Adipocyte (in vitro differentiated cells): ENCODE data around the gene VGF.

ENCODE experiments used
- DNase-seq: peaks from one replicate; pipeline ENCODE4 v3.0.0-alpha.2; 2015; ENCODE audit warnings: low read depth
- H3K27me3 ChIP-seq: replicated peaks from 2 replicates; pipeline ENCODE4 v1.7.0; 2013; ENCODE audit warnings: mild to moderate bottlenecking, low read length, moderate library complexity; ENCODE audit not compliant: control insufficient read depth, insufficient read depth
- H3K36me3 ChIP-seq: 2 replicates; pipeline ENCODE4 v1.7.0; 2013; ENCODE audit warnings: low read length, mild to moderate bottlenecking, moderate library complexity; ENCODE audit not compliant: control insufficient read depth, insufficient read depth, severe bottlenecking
- H3K4me1 ChIP-seq: 2 replicates; pipeline ENCODE4 v1.7.0; 2013; ENCODE audit warnings: mild to moderate bottlenecking, low read length, moderate library complexity; ENCODE audit not compliant: control insufficient read depth, insufficient read depth
- H3K4me3 ChIP-seq: 2 replicates; pipeline ENCODE4 v1.7.0; 2013; ENCODE audit warnings: mild to moderate bottlenecking, low read length, moderate library complexity
- H3K9ac ChIP-seq: 2 replicates; pipeline ENCODE4 v1.7.0; 2013; ENCODE audit warnings: mild to moderate bottlenecking, low read length, moderate library complexity
- H3K9me3 ChIP-seq: 2 replicates; pipeline ENCODE4 v1.7.0; 2013; ENCODE audit warnings: mild to moderate bottlenecking, low read length, moderate library complexity; ENCODE audit not compliant: control insufficient read depth

VGF gene

DNA sequence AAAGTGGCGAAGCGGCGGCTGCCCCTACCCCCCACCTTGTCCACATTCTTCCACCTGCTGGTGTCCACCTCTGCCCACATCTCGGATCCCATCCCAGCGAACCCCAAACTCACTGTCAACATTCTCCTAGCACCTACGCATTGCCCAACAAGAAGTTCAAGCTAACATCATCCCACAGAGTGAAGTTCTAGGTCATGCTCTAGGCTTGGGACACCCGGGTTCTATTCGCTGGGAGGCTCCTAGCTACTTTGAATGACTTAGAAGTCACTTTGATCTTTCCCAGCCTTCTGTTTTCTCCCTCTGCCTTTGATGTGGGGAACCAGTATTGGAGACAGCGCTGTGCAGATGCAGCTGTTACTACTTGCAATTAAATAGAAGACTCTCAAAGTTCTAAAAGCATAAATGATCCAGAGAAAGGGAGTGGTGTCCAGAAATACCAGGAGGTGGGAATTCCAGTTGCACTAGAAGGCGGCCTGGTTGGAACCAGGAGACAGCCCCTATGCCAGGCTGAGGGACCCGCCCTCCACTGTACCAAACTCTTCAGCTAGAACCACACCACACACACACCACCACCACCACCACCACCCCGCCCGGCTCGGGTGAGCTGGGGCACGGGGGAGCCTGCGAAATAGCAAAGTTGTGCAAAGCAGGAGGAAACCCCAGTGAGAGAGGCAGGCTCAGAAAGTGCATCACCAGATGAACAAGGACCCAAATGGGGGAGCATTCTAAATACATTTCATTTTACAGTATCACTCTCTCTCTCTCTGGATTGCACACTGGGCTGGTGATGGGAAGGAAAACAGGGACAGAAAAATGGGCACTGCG, 5.5 kb upstream of the VGF start:
- peaks cover 12% of the 10 kb centered on the region for H3K4me1 ChIP-seq

DNA sequence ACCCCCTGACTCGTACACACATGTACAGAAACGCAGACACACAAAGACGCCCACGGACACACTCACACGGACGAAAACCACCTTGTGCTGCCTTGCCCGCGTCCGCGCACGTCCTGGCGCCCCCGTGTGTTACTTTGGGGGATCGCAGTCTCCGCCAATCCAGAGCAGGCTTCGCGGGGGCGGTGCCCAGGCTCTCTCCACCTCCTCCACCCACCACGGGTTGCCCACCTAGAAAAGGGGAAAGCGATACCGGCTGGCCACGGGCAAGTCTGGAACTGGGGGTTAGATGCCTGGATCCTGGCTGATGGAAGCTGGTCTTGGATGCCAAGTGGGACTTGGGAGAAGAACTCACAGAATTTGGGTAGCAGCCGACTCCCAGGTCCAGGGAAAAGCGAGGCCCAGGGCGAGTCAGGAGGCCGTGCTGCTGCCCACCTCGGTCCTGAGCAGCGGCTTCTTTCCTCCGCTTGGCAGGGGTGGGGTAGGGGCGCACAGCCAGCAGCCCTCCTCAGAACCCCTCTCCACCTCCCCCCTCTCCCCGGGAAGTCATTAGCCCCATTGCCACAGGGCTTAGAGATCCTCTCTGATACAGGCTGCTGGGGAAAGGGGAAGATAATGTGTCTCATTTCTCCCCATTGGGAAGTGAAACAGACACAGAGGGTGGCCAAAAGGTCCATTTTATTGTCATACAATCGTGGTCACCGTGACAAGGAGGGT, 4.6 kb upstream of the VGF start:
- Histone ChIP-seq H3K4me1 (peaks cover 17% of the 10 kb centered on the region), H3K36me3 (no peaks in the 10 kb centered on the region), H3K9ac (no peak overlapping the region), H3K9me3 (no peaks in the 10 kb centered on the region), H3K4me3 (no peak overlapping the region), H3K27me3 (peaks cover 80% of the 10 kb centered on the region)
- DNase-seq: peak; percentile 87

More for the DNA sequence above, 5.5 kb upstream of the VGF start:
- Histone ChIP-seq H3K27me3 (peaks cover 85% of the 10 kb centered on the region), H3K4me3 (no peak overlapping the region), H3K9ac (no peak overlapping the region), H3K36me3 (no peaks in the 10 kb centered on the region), H3K9me3 (no peaks in the 10 kb centered on the region)
- DNase-seq: no peak

DNA sequence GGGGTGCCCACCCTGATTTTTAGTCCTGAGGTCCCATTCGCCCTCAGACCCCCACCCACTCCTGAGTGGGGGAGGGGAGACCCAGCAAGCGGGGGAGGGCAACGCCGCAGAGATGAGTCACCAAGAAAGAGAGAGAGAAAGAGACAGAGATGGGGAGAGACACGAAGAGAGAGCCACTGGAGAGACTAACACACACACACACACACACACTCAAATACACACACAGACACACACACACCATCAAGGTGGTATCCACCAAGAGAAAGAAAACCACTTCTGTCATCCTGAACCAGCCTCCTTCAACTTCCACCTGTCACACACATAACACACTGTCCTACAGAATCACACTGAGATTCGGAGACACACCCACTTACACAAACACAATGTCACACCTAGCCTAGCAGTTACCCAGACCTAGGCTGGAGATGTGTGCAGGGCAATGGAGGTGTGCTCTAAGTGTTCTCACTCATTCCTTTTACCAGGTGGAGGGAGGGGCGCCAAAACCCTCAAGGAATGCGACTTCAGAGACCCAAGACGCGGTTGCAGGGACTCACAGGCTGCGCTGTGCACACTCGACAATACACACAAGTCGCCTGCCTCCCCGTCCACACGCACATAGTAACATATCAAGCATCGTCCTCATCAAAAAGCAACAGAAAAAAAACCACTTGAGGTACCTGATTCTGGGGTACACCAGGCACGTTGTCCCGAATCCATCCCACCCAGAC, 3.9 kb upstream of the VGF start:
- H3K9me3 ChIP-seq: no peaks in the 10 kb centered on the region
- no peak overlapping the region for H3K9ac ChIP-seq
- H3K27me3 ChIP-seq: peaks cover 75% of the 10 kb centered on the region
- no peak overlapping the region for H3K4me3 ChIP-seq
- no peaks in the 10 kb centered on the region for H3K36me3 ChIP-seq
- peaks cover 21% of the 10 kb centered on the region for H3K4me1 ChIP-seq
- DNase-seq: no peak

DNA sequence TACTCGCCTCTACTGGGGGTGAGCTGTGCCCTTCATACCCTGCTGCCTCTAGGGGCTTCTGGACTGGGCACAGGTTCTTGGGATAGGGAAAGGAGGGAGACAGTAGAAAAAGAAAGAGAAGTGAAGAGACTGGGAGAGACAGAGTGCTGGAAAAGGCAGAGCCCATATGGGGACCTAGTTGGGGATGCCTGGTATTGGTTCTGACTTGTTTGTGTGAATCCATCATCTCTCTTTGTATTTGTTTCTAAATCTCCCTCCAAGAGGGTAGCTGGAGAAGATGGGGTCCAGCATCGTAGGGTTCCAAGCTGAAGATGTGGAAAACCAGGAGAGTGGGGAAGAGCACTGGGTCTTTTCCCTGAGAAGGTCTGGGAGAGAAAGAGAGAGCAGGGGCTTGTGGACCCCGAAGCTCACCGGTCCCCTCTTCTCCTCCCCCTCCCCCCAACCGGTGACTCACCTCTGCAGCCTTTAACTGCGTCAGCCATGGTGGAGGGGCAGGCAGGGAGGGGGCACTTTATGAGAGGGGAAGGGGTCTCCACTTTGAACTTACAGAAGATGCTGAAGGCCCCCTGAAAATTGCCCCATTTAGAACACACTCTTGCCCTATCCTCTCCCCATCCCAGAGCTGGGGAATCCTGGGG, 3.2 kb upstream of the VGF start:
- Histone ChIP-seq H3K9ac (no peak overlapping the region), H3K9me3 (no peaks in the 10 kb centered on the region), H3K36me3 (no peaks in the 10 kb centered on the region), H3K4me1 (peaks cover 25% of the 10 kb centered on the region), H3K4me3 (no peak overlapping the region), H3K27me3 (peaks cover 70% of the 10 kb centered on the region)
- no peak for DNase-seq

DNA sequence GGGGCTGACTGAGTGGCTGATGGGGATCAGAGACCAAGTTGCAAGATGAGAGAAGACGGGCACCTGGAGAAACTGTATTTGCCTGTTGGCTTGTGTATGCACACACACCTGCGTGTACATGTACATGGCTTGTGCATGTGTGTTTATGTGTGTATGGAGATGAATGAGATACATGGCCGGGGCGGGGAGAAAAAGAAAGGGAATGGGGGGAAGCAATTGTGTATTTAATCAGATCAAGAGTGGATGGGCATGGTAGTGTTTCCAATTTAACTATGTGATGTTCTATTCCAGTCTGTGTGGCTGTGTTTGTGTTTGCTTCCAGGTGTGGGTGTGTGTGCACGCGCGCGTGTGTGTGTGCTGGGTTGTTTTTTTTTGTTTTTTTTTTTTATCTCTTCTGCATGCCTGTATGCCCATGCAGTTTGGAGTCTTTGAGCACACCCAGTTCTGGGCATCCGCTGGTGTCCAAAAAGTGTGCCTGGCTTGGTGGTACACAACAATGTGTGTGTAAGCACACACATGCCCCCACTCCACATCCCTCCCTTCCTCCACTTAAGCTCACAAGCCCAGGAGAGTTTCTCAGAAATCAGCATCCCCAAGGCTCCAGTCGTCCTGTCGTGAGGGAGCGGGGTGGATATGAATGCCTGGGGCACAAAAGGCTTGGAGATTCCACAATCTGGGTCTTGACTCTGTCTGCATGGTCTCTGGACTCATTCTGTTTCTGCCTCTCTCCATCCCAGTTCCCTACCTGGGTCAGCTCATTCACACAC, 2.5 kb upstream of the VGF start:
- H3K27me3 ChIP-seq: peaks cover 65% of the 10 kb centered on the region

DNA sequence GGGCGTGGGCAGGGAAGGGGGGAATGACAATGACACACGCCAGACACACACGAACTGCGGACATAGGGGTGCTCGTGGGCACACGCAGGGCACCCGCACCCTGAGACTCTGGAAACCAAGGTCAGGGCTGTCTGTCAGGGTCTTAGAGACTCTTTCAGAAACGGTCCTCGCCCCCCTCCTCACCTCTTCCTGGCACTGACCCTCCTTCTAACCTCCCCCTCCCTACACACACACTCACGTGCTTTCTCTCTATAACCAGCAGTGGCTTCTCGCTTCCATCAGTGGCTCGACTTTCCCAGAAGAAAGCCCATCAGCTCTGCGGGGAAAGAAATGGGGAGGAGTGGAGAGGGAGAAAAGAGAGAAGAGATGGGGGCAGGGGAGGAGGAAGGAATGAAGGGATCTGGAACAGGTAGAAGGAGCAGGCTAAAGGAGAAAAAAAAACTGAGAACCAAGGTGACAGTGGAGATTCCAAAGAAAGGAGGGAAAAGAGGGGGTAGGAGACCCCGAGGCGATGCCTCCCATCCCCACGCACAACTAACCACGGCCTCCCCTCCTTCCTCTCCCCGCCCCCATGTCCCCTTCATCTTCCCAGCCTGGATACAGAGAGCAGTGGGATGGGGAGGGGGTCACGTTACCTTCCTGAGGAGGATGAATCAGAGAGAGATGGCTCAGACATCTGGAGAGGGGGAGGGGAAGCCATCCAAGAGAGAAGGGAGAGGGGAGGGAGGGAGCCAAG, 1.7 kb upstream of the VGF start:
- H3K36me3 ChIP-seq: no peaks in the 10 kb centered on the region
- peaks cover 20% of the 10 kb centered on the region for H3K4me1 ChIP-seq
- H3K4me3 ChIP-seq: no peak overlapping the region
- no peak overlapping the region for H3K9ac ChIP-seq
- H3K9me3 ChIP-seq: no peaks in the 10 kb centered on the region
- no peak for DNase-seq
- peaks cover 57% of the 10 kb centered on the region for H3K27me3 ChIP-seq

More for the DNA sequence above, 2.5 kb upstream of the VGF start:
- Histone ChIP-seq H3K9ac (no peak overlapping the region), H3K4me1 (peaks cover 20% of the 10 kb centered on the region), H3K36me3 (no peaks in the 10 kb centered on the region), H3K9me3 (no peaks in the 10 kb centered on the region), H3K4me3 (no peak overlapping the region)
- no peak for DNase-seq

DNA sequence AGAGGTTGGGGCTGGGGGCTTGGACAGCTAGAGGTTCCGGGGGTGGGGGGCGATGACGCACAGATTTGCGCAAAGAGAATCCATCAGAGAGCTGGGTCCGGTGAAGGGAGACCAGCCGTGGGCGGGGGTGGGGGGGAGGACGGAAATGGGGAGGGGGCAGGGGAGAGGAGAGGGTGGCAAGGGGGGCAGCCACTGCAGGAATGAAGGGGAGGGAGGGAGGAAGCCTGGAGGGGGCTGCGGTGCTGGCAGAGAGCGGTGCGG, 1.2 kb upstream of the VGF start:
- no peak overlapping the region for H3K9ac ChIP-seq
- peaks cover 52% of the 10 kb centered on the region for H3K27me3 ChIP-seq
- no peak overlapping the region for H3K4me3 ChIP-seq
- no peaks in the 10 kb centered on the region for H3K36me3 ChIP-seq
- H3K4me1 ChIP-seq: peaks cover 20% of the 10 kb centered on the region
- DNase-seq: no peak
- H3K9me3 ChIP-seq: no peaks in the 10 kb centered on the region

DNA sequence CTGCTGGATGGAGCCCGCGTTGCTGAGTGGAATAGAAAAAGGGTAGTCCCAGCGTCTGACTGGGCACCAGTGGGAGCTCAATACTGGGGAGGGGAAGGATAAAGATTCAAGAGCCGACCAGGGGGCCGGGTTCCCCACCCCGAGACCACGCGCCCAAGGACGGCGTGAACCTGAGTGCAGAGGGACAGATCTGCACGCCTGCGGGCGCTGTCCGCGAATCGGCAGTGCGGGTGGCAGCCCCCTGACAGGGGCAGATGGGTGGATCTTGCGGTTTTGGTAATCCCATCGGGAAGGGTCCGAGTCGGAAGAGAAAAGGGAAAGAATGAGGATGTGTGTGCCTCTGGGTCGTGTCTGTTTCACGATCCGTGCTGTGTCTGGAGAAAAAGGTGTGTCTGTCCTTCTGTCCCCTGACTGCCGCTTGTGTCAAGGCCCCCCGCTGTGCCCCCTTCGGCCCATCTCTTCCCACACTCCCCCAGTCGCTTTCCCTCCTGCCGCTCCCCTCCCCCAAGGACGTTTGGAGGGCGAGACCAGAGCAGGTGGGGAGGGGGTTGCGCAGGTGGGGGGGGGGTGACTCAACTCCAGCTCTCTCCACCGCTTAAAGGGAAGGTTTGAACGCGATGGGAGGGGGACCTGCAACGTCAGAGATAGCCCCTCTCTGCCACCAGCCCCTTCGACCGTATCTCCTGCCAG, 734 bp upstream of the VGF start:
- peaks cover 48% of the 10 kb centered on the region for H3K27me3 ChIP-seq
- no peaks in the 10 kb centered on the region for H3K36me3 ChIP-seq
- H3K9ac ChIP-seq: no peak overlapping the region
- DNase-seq: no peak
- peak overlapping the region; percentile 20 for H3K4me3 ChIP-seq
- H3K4me1 ChIP-seq: peaks cover 20% of the 10 kb centered on the region
- H3K9me3 ChIP-seq: no peaks in the 10 kb centered on the region

DNA sequence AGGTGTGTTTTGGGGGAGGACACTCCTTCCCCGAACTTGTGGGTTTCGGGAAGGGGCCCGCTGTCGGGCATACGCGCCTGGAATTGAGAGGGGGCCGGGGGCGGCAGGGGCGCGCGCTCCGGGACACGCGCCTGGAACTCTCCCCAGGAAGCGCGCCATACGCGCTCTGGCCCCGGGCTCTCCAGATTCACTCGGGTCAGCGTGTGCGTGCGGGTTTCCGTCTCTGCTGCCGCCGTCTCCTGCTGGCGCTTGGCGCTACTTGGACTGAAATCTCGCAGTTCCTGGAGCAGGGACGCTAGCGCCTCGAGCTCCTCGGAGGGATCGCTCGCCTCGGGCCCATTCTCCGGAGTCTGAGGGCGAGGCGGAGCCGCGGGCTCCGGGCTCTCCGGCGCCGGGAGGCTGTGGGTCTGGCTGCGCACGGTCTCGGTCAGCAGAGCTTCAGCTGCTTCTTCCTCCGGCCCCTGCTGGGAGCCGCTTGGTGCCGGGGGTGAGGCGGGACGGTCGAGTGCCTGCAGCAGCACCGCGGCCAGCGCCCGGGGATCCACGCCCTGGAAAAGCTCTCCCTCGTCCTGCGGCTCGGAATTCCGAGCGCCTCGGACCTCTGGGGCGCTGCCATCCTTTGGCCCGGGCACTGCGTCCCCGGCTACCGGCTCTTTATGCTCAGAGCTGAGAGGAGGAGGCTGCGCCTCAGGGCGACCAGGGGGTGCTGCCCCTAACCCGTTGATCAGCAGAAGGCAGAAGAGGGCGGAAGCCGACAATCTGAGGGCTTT, 1.1 kb downstream of the VGF start:
- Histone ChIP-seq H3K4me1 (peaks cover 17% of the 10 kb centered on the region), H3K36me3 (peaks cover 11% of the 10 kb centered on the region), H3K4me3 (peak overlapping the region; percentile 47), H3K9me3 (no peaks in the 10 kb centered on the region), H3K27me3 (peaks cover 31% of the 10 kb centered on the region), H3K9ac (no peak overlapping the region)
- DNase-seq: peak; percentile 83
